ENCODE data around the gene KRTAP10-10.
"Not testable (repeated sequence)": the region's sequence is repeated elsewhere in the genome, so short reads cannot be mapped to it uniquely, and the experiment has no call there.

The KRTAP10-10 gene

GRCh38 chr21:44603109-44603875, 33.9 kb upstream of the KRTAP10-10 start:
- no peak for DNase-seq

- DNase-seq, result no peak
Observed at GRCh38 chr21:44603911-44604310, 33.2 kb upstream of the KRTAP10-10 start.

DNA sequence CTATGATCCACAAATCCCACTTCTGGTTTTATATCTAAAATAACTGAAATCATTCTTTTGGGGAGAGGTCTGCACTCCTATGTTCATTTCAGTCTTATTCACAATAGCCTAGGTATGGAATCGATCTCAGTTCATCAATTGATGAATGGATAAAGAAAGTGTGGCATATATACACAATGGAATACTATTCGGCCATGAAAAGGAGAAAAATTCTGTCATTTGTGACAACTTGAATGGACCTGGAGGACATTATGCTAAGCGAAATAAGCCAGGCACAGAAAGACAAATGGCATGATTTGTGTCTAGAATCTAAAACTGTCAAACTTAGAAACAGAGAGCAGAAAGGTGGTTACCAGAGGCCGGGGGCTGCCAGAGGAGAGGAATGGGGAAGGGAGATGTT, 30.7 kb upstream of the KRTAP10-10 start:
- no peak for DNase-seq

DNA sequence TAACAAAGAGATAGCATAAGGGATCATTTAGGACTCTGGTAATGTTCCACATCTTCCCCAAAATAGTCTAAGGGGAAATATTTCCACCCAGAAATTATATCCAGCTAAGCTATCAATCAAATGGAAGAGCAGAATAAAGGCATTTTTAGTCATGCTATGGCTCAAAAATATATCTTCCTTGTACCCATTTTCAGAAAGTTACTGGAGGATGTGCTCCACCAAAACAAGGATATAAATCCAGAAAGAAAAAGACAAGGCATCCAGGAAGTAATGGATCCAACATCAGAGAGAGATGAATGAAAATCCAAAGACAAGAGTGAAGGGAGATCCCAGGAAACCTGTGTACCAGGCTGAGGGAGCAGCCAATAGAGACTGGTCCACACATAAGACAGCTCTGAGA, 28.0 kb upstream of the KRTAP10-10 start:
- DNase-seq, result no peak

- DNase-seq, result not testable (repeated sequence)
Observed at GRCh38 chr21:44610157-44610843, 26.9 kb upstream of the KRTAP10-10 start.

DNA sequence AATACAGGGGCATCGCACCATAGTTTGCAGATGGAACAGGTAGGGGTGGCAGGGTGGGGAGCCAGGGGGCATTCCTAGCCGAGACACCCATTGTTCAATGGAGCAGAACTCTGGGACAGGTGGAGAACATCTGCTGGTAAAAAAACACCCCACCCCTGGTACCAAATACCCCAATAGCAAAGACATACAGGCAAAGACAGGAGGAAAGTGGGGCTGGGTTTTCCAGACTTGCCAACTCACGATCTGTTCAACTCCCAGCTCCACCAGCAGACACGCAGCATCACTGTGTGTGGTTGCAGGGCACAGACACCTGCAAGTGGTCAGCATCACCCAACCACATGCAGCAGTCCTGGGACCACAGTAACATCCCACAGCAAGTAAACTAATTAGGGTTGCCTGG, 25.6 kb upstream of the KRTAP10-10 start:
- DNase-seq, result no peak

DNA sequence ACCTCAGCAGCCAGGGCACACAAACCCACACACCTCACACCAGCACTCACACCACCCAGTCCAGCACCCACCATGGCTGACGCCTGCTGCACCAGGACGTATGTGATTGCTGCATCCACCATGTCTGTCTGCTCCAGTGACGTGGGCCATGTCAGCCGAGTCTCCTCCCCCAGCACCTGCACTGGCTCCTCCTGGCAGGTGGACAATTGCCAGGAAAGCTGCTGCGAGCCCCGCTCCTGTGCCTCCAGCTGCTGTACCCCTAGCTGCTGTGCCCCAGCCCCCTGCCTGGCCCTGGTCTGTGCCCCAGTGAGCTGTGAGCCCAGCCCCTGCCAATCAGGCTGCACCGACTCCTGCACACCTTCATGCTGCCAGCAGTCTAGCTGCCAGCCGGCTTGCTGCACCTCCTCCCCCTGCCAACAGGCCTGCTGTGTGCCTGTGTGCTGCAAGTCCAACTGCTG, 25.1 kb upstream of the KRTAP10-10 start, which contains the start of gene KRTAP10-8:
Gene KRTAP10-8, plus strand, starts transcription at position 51 of the 458 bp plus-strand sequence. Its CDS starts 22 bp downstream, at position 73.
- DNase-seq, result no peak

DNA sequence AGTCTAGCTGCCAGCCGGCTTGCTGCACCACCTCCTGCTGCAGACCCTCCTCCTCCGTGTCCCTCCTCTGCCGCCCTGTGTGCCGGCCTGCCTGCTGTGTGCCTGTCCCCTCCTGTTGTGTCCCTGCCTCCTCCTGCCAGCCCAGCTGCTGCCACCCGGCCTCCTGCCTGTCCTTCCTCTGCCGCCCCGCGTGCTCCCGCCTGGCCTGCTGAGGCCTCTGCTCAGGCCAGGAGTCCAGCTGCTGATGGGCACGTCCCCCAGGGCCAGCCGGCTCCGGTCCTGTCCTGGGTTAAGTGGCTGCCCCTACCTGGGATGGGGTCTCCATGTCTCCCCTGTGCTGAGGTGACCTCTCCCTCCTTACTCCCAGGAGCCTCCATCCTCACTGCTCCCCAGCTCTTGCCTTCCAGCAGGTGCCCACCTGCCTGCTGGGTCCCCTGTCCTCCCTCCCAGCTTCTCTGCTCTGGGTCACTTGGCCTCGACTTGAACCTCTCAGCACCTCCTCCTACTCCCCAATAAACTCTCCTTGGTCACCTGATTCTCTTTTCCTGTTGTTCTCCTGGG, 24.4 kb upstream of the KRTAP10-10 start:
- DNase-seq, result no peak

GRCh38 chr21:44613386-44614155, 23.6 kb upstream of the KRTAP10-10 start:
- no peak for DNase-seq

GRCh38 chr21:44614161-44614631, 23.0 kb upstream of the KRTAP10-10 start:
- DNase-seq, result no peak

DNA sequence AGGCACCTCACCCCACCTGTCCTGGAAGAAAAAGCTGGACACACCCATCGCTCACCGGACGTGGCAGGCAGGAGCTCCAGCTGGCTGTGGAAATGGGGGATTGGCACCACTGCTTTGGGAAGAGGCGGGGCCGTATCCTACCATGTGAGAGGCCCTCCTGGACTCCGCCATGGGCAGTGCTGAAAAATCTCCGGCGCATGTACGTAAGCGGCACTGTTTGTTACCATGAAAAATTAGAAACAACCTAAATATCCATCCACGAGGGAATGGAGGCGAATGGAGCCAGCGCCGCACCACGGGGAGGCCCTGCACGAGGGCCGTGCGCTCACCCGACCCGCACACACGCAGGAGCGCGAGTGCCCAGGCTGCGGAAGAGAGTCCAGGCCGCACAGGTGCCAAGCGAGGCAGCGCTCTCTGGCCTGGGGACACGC, 22.2 kb upstream of the KRTAP10-10 start:
- no peak for DNase-seq

- no peak for DNase-seq
Observed at GRCh38 chr21:44615466-44615865, 21.7 kb upstream of the KRTAP10-10 start.

DNA sequence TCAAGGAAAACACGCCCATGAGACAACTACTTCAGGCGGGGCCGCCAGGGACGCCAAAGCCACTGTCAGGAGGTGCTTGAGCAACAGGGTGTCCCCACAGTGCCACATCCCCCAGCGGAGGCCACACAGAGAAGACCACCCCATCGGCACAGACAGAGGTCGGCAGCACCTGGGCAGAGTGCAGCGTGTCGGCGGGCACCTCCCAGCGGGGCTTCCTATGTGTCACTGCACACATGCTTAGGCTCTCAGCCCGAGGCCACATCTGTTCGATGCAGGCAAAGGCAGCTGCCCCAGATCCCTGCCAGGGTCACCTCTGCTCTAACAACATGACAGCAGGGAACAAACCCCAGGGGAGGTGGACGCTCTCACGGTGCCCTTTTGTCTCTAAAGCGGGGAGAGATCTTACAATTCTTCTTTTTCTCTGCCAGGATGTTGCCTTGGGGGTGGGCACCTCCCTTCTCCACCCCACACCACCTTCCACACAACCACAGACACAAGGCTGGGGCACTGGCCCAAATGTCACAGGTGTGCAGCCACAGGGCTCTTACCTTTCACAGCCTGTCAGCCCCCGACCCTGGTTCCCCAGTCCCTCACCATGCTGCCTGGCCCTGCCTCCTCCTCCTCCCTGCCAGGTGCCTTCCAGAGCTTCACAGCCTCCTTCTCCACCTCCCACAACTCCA, 21.1 kb upstream of the KRTAP10-10 start:
- no peak for DNase-seq

- DNase-seq, result no peak
Observed at GRCh38 chr21:44616591-44616926, 20.6 kb upstream of the KRTAP10-10 start.

DNA sequence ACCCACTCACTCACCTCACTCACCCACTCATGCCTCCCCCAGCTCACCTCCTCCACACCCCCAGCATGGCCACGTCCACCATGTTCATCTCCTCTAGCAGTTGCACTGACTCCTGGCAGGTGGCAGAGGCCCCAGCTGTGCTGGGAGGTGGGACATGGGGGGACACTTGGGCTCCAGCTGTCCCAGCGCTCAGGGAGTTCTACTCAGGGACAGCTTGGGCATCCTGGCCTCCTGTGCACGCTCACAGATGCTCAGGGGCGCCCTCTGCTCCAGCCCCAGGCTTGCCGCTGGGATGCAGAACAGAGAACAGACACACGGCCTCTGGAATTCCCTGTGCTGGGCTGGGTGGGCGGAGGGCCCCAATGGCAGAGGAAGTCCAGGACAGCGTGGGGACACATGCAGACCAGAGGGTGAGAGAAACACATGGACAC, 20.1 kb upstream of the KRTAP10-10 start:
- DNase-seq, result no peak

DNA sequence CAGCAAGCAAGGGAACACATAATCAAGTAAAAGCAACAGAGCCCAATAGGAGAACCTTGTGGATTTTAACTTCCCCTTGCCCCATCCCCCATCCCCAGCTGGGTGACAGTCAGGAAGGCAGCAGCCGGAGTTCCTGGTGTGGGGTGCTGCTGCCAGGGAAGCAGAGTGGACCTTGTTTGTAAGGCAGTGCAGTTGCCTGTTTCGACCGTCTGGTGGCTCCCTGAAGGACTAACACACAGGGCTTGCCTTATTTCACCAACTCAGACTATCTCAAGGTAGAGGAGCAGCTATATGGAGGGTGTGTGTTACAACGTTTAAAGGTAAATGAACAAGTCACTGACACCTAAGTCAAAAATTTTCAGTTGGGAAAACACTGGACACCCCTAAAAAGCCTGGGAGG, 18.7 kb upstream of the KRTAP10-10 start:
- DNase-seq, result no peak

DNA sequence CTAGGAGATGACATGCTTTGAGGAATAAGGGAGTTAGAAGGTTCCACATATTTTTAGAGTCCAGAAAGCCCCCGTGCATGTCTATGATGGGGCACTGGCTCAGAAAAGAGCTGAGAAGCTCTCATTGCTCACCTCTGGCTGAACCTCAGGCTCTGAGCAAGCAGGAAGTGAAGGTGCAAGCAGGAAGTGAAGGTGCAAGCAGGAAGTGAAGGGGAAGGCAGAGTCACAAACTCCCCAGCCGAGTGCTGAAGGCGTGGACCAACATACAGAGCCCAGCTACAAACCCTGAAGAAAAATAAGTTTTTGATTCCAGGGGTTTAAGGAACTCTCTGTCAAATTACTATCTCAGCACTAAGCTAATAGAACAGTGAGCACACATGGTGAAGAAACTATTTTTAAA, 18.2 kb upstream of the KRTAP10-10 start:
- peak; percentile 62 for DNase-seq

DNA sequence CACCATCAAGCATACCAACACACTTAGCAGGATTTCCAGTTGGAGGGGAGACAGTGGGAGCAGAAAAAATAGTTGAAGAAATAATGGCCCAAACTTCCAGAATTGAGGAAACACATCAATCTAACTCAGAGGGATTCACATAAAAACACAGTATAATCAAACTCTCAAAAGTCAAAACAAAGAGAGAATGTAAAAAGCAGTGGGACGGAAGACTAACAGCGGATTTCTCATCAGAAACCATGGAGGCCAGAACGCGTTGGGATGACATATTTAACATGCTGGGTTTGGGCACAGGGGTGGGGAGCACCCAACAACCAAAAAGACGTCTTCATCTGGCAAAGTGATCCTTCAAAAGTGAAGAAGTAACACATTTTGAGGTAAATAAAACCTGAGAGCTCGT, 17.3 kb upstream of the KRTAP10-10 start:
- no peak for DNase-seq

DNA sequence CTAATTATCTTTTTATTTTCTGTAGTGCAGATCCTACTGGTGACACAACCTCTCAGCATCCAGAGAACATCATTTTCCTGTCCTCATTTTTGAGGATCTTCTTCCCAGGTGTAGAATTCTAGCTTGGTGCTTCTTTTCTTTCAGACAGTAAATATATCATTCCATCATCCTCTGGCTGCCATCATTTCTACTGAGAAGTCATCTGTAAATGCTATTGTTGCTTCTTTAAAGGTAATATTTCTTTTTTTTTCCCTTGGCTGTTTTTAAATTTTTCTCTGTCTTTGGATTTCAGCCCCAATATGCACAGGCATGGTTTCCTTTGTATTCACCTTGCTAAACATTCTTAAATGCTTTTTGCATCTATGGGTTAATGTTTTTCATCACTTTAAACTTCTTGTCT, 13.6 kb upstream of the KRTAP10-10 start:
- DNase-seq, result no peak

GRCh38 chr21:44625756-44626155, 11.4 kb upstream of the KRTAP10-10 start:
- no peak for DNase-seq

DNA sequence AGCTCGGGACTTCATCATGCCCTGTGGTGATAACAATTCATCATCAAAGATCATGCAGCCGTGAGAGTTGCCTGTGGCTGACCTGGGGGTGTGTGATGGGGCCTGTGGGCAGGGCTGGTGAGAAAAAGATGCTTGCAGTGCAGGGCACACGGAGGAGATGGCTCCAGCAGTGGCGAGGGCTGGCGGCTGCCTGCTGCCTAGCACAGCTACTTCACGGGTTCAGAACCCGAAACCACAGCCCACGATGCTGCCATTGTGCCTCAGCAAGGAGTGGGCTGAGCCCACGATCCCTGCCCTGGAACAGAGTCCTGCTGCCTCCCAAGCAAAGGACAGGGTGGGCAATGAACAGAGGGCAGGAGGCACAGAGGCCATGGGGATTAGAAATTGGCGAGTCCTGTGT, 10.9 kb upstream of the KRTAP10-10 start:
- no peak for DNase-seq

GRCh38 chr21:44626673-44627143, 10.4 kb upstream of the KRTAP10-10 start, which contains the start of gene KRTAP10-9:
KRTAP10-9 (plus strand) TSS chr21:44627093; CDS start chr21:44627172, 79 bp downstream.
- DNase-seq, result no peak

All from stimulated activated CD4-positive, alpha-beta T cell treated with anti-CD3 and anti-CD28 coated beads, Interleukin-1b, Interleukin-23, amount 100 ng/mL, for 48 hours (primary cell).